IMR-90 (cell line): ENCODE results near the gene ADAMTS17. TPM values are rescaled to one million over a fixed set of nuclear protein-coding genes. Genes with fewer than 3 reads are reported as not detected.

ENCODE experiments used
- ATAC-seq: fragments of 200-7000 bp; cut with Tn5 transposase; 2 replicates; pipeline ENCODE4 v1.9.1; 2020; ENCODE audit warnings: low read depth, mild to moderate bottlenecking, moderate library complexity
- BruUV-seq: library from RNA; stranded (reverse); fragments of 400-500 nt; replicated peaks from 2 replicates; lab custom pipeline; 2021; lab: Mats Ljungman, UMichigan
- CTCF ChIA-PET: fragments of 300-600 bp; formaldehyde crosslinking; extraction: SDS; loops from one replicate; lab custom pipeline; 2021; ENCODE audit warnings: antibody characterized with exemption; lab: Yijun Ruan, JAX
- POLR2A ChIA-PET: fragments of 300-600 bp; sonication (Branson Sonifier 250); formaldehyde crosslinking; loops from one replicate; lab custom pipeline; 2022; ENCODE audit warnings: antibody characterized with exemption; ENCODE audit not compliant: unreplicated experiment; lab: Charles Lee
- DNase-seq: peaks from one replicate; pipeline ENCODE4 v3.0.0; 2013
- H2AFZ ChIP-seq: replicated peaks from 2 replicates; pipeline ENCODE3; 2013; ENCODE audit warnings: low read length, mild to moderate bottlenecking; ENCODE audit not compliant: poor library complexity
- H2AK5ac ChIP-seq: 2 replicates; pipeline ENCODE4 v1.6.1; 2013; ENCODE audit warnings: low read depth, low read length, inconsistent platforms
- H2AK9ac ChIP-seq: replicated peaks from 2 replicates; pipeline ENCODE3; 2013; ENCODE audit warnings: mild to moderate bottlenecking, low read depth, low read length, moderate library complexity; ENCODE audit not compliant: poor library complexity
- H2BK120ac ChIP-seq: 2 replicates; pipeline ENCODE4 v1.6.1; 2013; ENCODE audit warnings: low read depth, low read length, inconsistent platforms
- H2BK15ac ChIP-seq: 3 replicates; pipeline ENCODE4 v1.6.1; 2013; ENCODE audit warnings: low read depth, low read length, inconsistent platforms
- H2BK20ac ChIP-seq: 2 replicates; pipeline ENCODE4 v1.6.1; 2013; ENCODE audit warnings: low read depth, mild to moderate bottlenecking, inconsistent platforms, low read length, moderate library complexity
- H2BK5ac ChIP-seq: 2 replicates; pipeline ENCODE4 v1.6.1; 2013; ENCODE audit warnings: mild to moderate bottlenecking, low read depth, low read length, inconsistent platforms; ENCODE audit not compliant: poor library complexity, severe bottlenecking
- H3K14ac ChIP-seq: replicated peaks from 2 replicates; pipeline ENCODE4 v1.6.1; 2013; ENCODE audit warnings: low read depth, low read length, inconsistent platforms
- H3K18ac ChIP-seq: 2 replicates; pipeline ENCODE4 v1.6.1; 2013; ENCODE audit warnings: low read depth, low read length, control low read depth
- H3K23ac ChIP-seq: 2 replicates; pipeline ENCODE4 v1.6.1; 2013; ENCODE audit warnings: low read depth, low read length, inconsistent platforms
- H3K27ac ChIP-seq: 2 replicates; pipeline ENCODE4 v1.5.1; 2013; ENCODE audit warnings: mild to moderate bottlenecking, control low read depth, low read length; ENCODE audit not compliant: insufficient read depth
- H3K27me3 ChIP-seq: 2 replicates; pipeline ENCODE4 v1.6.1; 2013; ENCODE audit warnings: low read length; ENCODE audit not compliant: control insufficient read depth, insufficient read depth
- H3K36me3 ChIP-seq: 2 replicates; pipeline ENCODE4 v1.6.1; 2013; ENCODE audit warnings: low read length, mixed read lengths; ENCODE audit not compliant: control insufficient read depth, insufficient read depth
- H3K4ac ChIP-seq: 2 replicates; pipeline ENCODE4 v1.6.1; 2013; ENCODE audit warnings: low read depth, low read length, inconsistent platforms
- H3K4me1 ChIP-seq: 2 replicates; pipeline ENCODE4 v1.6.1; 2013; ENCODE audit warnings: low read length, mixed read lengths; ENCODE audit not compliant: control insufficient read depth, insufficient read depth
- H3K4me2 ChIP-seq: 2 replicates; pipeline ENCODE4 v1.6.1; 2013; ENCODE audit warnings: low read depth, mild to moderate bottlenecking, control low read depth, low read length, moderate library complexity
- H3K4me3 ChIP-seq: 2 replicates; pipeline ENCODE4 v1.5.1; 2013; ENCODE audit warnings: low read depth, mild to moderate bottlenecking, control low read depth, low read length, moderate library complexity; ENCODE audit not compliant: insufficient read depth
- H3K56ac ChIP-seq: 2 replicates; pipeline ENCODE4 v1.6.1; 2013; ENCODE audit warnings: low read length, inconsistent platforms; ENCODE audit not compliant: insufficient read depth; ENCODE audit errors: extremely low read depth
- H3K79me1 ChIP-seq, 2 experiments: 2 replicates each; pipeline ENCODE4 v1.6.1; 2013; ENCODE audit warnings: low read length in 2 of 2, inconsistent platforms in 1 of 2, low read depth in 1 of 2
- H3K9ac ChIP-seq: 2 replicates; pipeline ENCODE4 v1.6.1; 2013; ENCODE audit warnings: low read depth, low read length, control low read depth
- H3K9me1 ChIP-seq: 2 replicates; pipeline ENCODE4 v1.6.1; 2013; ENCODE audit warnings: low read length, inconsistent platforms; ENCODE audit not compliant: insufficient read depth
- H3K9me3 ChIP-seq: 2 replicates; pipeline ENCODE4 v1.6.1; 2013; ENCODE audit warnings: low read length; ENCODE audit not compliant: control insufficient read depth, insufficient read depth
- H4K20me1 ChIP-seq: 2 replicates; pipeline ENCODE4 v1.6.1; 2013; ENCODE audit warnings: low read length, inconsistent platforms; ENCODE audit not compliant: insufficient read depth
- H4K5ac ChIP-seq: 2 replicates; pipeline ENCODE4 v1.6.1; 2013; ENCODE audit warnings: mild to moderate bottlenecking, low read depth, low read length, control low read depth
- H4K8ac ChIP-seq, 2 experiments: 2 replicates each; pipeline ENCODE4 v1.6.1; 2013; ENCODE audit warnings: low read depth in 2 of 2, low read length in 2 of 2, control low read depth in 1 of 2, inconsistent platforms in 1 of 2
- H4K91ac ChIP-seq: 2 replicates; pipeline ENCODE4 v1.6.1; 2013; ENCODE audit warnings: low read depth, low read length, inconsistent platforms; ENCODE audit not compliant: insufficient read depth
- CEBPB ChIP-seq: IDR thresholded peaks from 2 replicates; pipeline ENCODE4 v1.6.1; 2012; ENCODE audit warnings: low read depth, low read length, improper control_type of control experiment
- CHD1 ChIP-seq: IDR thresholded peaks from 2 replicates; pipeline ENCODE4 v1.6.1; 2012; ENCODE audit warnings: low read depth, low read length, improper control_type of control experiment
- FOS ChIP-seq: fragments of 150-350 bp; IDR thresholded peaks from 2 replicates; pipeline ENCODE4 v1.6.1; 2016; ENCODE audit warnings: low read depth, low read length
- MAFK ChIP-seq: IDR thresholded peaks from 2 replicates; pipeline ENCODE4 v1.6.1; 2012; ENCODE audit warnings: low read depth, low read length, improper control_type of control experiment
- MAZ ChIP-seq: IDR thresholded peaks from 2 replicates; pipeline ENCODE4 v1.6.1; 2012; ENCODE audit warnings: low read depth, mild to moderate bottlenecking, low read length, improper control_type of control experiment, moderate library complexity, borderline replicate concordance
- POLR2A ChIP-seq: IDR thresholded peaks from 2 replicates; pipeline ENCODE4 v1.6.1; 2012; ENCODE audit warnings: mild to moderate bottlenecking, low read depth, low read length
- RAD21 ChIP-seq: IDR thresholded peaks from 2 replicates; pipeline ENCODE4 v1.6.1; 2012; ENCODE audit warnings: low read length, improper control_type of control experiment
- RCOR1 ChIP-seq: IDR thresholded peaks from 2 replicates; pipeline ENCODE4 v1.6.1; 2012; ENCODE audit warnings: mild to moderate bottlenecking, low read length, improper control_type of control experiment; ENCODE audit not compliant: insufficient replicate concordance
- RFX5 ChIP-seq: IDR thresholded peaks from 2 replicates; pipeline ENCODE4 v1.8.0; 2012; ENCODE audit warnings: low read depth, mild to moderate bottlenecking, low read length, moderate library complexity
- SMC3 ChIP-seq: fragments of 150-350 bp; IDR thresholded peaks from 2 replicates; pipeline ENCODE4 v1.6.1; 2016; ENCODE audit warnings: low read depth, mild to moderate bottlenecking, antibody characterized with exemption, low read length, moderate library complexity
- WGBS, 2 experiments: methylation state at CpG; one replicate each; pipeline versions ENCODE4 v1.1.5 to v1.1.7; 2013; ENCODE audit warnings: missing lambda C conversion rate in 2 of 2; ENCODE audit not compliant: insufficient read length in 1 of 2; ENCODE audit errors: extremely low coverage in 2 of 2; 5-methylcytosine and 5-hydroxymethylcytosine counted together
- dilution Hi-C: fragments of 300-500 bp; cut with HindIII; formaldehyde crosslinking; loops from one replicate; pipeline ENCODE4 v1.14.3; 2018; ENCODE audit warnings: low sequenced_read_pairs; ENCODE audit not compliant: unreplicated experiment
- in situ Hi-C: fragments of 300-500 bp; cut with MboI; formaldehyde crosslinking; loops from 3 replicates; pipeline ENCODE4 v1.14.3; 2019; ENCODE audit warnings: low sequenced_read_pairs, inconsistent platforms, mixed read lengths
- intact Hi-C: fragments of 100-400 bp; cut with micrococcal nuclease; formaldehyde crosslinking; loops from 2 replicates; pipeline ENCODE4 v1.10.0; 2022
- polyA plus RNA-seq, 3 experiments: library from polyadenylated mRNA; depleted of rRNA; stranded (reverse); fragments of >200 nt; gene quantifications; 2 replicates each; pipeline ENCODE4 v1.2.3, GENCODE V29; 2012; ENCODE audit warnings: low replicate concordance in 1 of 3
- total RNA-seq: library from RNA; depleted of rRNA; stranded (reverse); fragments of >200 nt; gene quantifications from 2 replicates; pipeline ENCODE4 v1.2.3, GENCODE V29; 2012
- TF ChIP-seq, protein P1 (sequence below): fragments of 150-350 bp; IDR thresholded peaks from 2 replicates; pipeline ENCODE4 v1.6.1; 2017; ENCODE audit warnings: mild to moderate bottlenecking, antibody characterized with exemption, low read length, low read depth
- TF ChIP-seq, protein P2 (sequence below): conservative IDR thresholded peaks from 2 replicates; pipeline ENCODE4 v1.5.1; 2012; ENCODE audit warnings: mild to moderate bottlenecking, low read depth, low read length, improper control_type of control experiment
- TF ChIP-seq, protein P3 (sequence below): fragments of 150-350 bp; IDR thresholded peaks from 2 replicates; pipeline ENCODE4 v1.6.1; 2016; ENCODE audit warnings: low read depth, mild to moderate bottlenecking, low read length, moderate library complexity, borderline replicate concordance

The ADAMTS17 gene
- total and polyA plus RNA-seq, 2 of the 4 experiments (the other 2 are of a cell fraction): 0.03 TPM; not detected in 1

DNA sequence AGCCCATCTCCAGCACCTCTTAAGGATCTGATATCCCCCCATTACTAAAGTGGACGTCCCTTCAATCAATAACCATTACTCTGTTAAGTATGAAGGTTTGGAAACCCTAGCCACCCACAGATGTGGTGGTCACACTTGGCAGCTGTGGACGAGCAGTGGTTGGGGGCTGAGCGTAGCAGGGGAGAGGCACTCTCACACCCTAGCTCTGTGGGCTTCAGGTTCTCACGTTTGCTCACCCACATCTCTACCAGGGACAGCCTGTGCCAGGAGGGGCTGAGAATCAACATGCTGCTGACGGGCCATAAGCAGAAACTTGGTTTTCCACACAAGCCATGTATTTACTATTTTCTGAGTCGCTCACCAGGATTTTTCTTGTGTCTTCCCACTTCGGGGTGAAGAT, 287.2 kb downstream of the ADAMTS17 start:
- no CpG with 5 or more reads among the region's 7 CpGs for WGBS, 2 experiments
- no peaks in the 10 kb centered on the region for H3K9me1 ChIP-seq
- peaks cover 2% of the 10 kb centered on the region; the same call in 1 of the 2 replicates for H3K27me3 ChIP-seq
- H3K18ac ChIP-seq: no peak overlapping the region
- H3K4ac ChIP-seq: no peak overlapping the region
- BruUV-seq: no TSS peak
- no peaks in the 10 kb centered on the region for H3K4me1 ChIP-seq
- ATAC-seq (no peak), DNase-seq (no peak)
- no peak overlapping the region for H2BK5ac ChIP-seq
- no peak overlapping the region for H2AFZ ChIP-seq
- H2BK20ac ChIP-seq: no peak overlapping the region
- no peak overlapping the region for H4K8ac ChIP-seq
- H3K36me3 ChIP-seq: no peaks in the 10 kb centered on the region
- H3K27ac ChIP-seq: no peak overlapping the region
- dilution Hi-C loops: no loop called here
- H3K9me3 ChIP-seq: peaks cover 7% of the 10 kb centered on the region
- H3K4me3 ChIP-seq: no peak overlapping the region
- intact Hi-C loops: no loop called here
- H4K5ac ChIP-seq: no peak overlapping the region
- H3K56ac ChIP-seq: no peak overlapping the region
- in situ Hi-C loops: no loop called here
- H2AK5ac ChIP-seq: no peak overlapping the region
- ChIA-PET CTCF (no interaction called here), POLR2A (no interaction called here)
- H3K79me1 ChIP-seq: no peaks in the 10 kb centered on the region
- no peak overlapping the region for H3K23ac ChIP-seq
- no peak for TF ChIP-seq POLR2A
- TF ChIP-seq, protein P1, sequence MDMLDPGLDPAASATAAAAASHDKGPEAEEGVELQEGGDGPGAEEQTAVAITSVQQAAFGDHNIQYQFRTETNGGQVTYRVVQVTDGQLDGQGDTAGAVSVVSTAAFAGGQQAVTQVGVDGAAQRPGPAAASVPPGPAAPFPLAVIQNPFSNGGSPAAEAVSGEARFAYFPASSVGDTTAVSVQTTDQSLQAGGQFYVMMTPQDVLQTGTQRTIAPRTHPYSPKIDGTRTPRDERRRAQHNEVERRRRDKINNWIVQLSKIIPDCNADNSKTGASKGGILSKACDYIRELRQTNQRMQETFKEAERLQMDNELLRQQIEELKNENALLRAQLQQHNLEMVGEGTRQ: no peak
- TF ChIP-seq, protein P2, sequence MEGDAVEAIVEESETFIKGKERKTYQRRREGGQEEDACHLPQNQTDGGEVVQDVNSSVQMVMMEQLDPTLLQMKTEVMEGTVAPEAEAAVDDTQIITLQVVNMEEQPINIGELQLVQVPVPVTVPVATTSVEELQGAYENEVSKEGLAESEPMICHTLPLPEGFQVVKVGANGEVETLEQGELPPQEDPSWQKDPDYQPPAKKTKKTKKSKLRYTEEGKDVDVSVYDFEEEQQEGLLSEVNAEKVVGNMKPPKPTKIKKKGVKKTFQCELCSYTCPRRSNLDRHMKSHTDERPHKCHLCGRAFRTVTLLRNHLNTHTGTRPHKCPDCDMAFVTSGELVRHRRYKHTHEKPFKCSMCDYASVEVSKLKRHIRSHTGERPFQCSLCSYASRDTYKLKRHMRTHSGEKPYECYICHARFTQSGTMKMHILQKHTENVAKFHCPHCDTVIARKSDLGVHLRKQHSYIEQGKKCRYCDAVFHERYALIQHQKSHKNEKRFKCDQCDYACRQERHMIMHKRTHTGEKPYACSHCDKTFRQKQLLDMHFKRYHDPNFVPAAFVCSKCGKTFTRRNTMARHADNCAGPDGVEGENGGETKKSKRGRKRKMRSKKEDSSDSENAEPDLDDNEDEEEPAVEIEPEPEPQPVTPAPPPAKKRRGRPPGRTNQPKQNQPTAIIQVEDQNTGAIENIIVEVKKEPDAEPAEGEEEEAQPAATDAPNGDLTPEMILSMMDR: no peak
- TF ChIP-seq CEBPB: no peak
- no peak for TF ChIP-seq RCOR1
- TF ChIP-seq SMC3: no peak
- TF ChIP-seq, protein P3, sequence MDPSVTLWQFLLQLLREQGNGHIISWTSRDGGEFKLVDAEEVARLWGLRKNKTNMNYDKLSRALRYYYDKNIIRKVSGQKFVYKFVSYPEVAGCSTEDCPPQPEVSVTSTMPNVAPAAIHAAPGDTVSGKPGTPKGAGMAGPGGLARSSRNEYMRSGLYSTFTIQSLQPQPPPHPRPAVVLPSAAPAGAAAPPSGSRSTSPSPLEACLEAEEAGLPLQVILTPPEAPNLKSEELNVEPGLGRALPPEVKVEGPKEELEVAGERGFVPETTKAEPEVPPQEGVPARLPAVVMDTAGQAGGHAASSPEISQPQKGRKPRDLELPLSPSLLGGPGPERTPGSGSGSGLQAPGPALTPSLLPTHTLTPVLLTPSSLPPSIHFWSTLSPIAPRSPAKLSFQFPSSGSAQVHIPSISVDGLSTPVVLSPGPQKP: no peak
- no peak for TF ChIP-seq CHD1
- no peak for TF ChIP-seq RFX5
- TF ChIP-seq MAZ: no peak
- TF ChIP-seq FOS: no peak
- no peak for TF ChIP-seq RAD21
- TF ChIP-seq MAFK: no peak
- H2AK9ac ChIP-seq: no peak overlapping the region
- H3K9ac ChIP-seq: no peak overlapping the region
- no peak overlapping the region for H2BK15ac ChIP-seq
- H3K4me2 ChIP-seq: no peak overlapping the region
- H2BK120ac ChIP-seq: no peak overlapping the region
- no peak overlapping the region for H3K14ac ChIP-seq
- H4K20me1 ChIP-seq: no peaks in the 10 kb centered on the region
- H4K91ac ChIP-seq: no peak overlapping the region
